Body of pancreas (tissue), 4 donors: Measurements from ENCODE around the gene S100A12.

Experiments used
- CTCF ChIP-seq, 7 experiments: fragments of 450-650 bp in 4 of 7; fragments of 200-600 bp in 3 of 7; sonication (generic) in 3 of 7; IDR thresholded peaks; one replicate each; pipeline ENCODE4 v1.5.1; 2016 to 2019; ENCODE audit warnings: antibody characterized with exemption in 7 of 7
- POLR2A ChIP-seq, 3 donors: fragments of 450-650 bp; IDR thresholded peaks; one replicate each; pipeline ENCODE4 v1.6.1; 2016; ENCODE audit warnings: antibody characterized with exemption in 3 of 3, mild to moderate bottlenecking in 2 of 3

- TF ChIP-seq CTCF (IDR thresholded peaks at IDR 0.05) = no peak
- TF ChIP-seq POLR2A (IDR thresholded peaks at IDR 0.05) = no peak
These were observed 11.1 kb upstream of the S100A12 start for GRCh38 chr1:153386500-153386901.
